HG03571 (cell line): ENCODE data around the gene FBN2.
"Not testable (repeated sequence)": the region's sequence is repeated elsewhere in the genome, so short reads cannot be mapped to it uniquely, and the experiment has no call there.

Experiments used
- ATAC-seq: cut with Tn5 transposase; IDR thresholded peaks from one replicate; pipeline ENCODE4 v1.9.1; 2021; ENCODE audit not compliant: unreplicated experiment

Gene FBN2

DNA sequence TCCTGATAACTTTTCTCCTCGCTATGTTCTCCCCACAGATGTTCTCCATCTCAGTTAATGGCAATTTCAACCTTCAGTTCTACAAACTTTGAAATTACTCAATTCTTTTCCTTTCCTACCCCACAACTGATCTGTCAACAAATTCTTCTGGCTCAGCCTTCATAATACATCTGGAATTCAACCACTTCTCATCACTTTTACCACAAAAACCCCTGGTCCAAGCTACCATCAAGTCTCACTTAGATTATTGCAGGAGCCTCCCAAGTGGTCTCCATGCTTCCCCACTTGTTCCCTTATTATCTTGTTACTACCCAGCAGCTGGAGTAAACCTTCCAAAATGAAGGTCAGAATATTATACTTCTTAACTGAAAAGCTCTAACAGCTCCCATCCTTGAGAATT is 110.1 kb downstream of the FBN2 start:
- no peak for ATAC-seq

- peak; percentile 59 for ATAC-seq
Observed at GRCh38 chr5:128426090-128426534, 111.9 kb downstream of the FBN2 start.

GRCh38 chr5:128424646-128425045 is 113.4 kb downstream of the FBN2 start:
- no peak for ATAC-seq

GRCh38 chr5:128422612-128423011 is 115.4 kb downstream of the FBN2 start:
- no peak for ATAC-seq

DNA sequence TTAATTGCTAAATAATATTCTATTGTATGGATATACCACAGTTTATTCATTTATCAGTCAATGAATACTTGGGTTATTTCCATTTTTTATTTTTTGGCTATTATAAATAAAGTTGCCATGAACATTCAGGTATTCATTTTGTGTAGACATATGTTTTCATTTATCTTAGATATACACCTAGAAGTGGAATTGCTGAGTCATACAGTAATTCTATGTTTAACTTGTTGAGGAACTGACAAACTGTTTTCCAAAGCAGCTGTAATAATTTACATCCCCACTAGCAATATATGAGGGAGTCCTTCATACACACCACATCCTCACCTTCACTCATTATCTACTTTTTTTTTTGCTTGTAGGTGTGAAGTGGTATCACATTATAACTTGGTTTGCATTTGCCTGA is 123.6 kb downstream of the FBN2 start:
- ATAC-seq = no peak

DNA sequence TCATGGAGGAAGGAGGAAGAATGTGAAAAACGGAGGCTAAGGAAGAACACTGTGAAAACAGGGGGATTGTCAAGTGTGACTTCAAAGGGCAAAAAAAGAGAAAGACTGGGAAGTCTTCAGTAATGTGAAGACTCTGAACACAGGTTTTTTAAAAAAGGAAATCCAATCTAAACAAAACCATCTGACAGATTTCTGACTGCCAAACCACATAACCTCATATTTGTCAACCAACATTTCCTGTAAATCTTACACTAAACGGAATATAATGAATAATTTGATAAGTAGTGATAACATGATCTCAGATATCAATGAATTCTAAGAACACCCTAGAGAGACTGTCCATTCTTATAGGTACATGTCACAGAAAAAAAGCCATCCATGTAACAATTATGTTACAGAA is 124.7 kb downstream of the FBN2 start:
- ATAC-seq = no peak

- no peak for ATAC-seq
Observed at GRCh38 chr5:128412145-128412930, 125.7 kb downstream of the FBN2 start.

GRCh38 chr5:128409166-128409800 is 128.8 kb downstream of the FBN2 start:
- ATAC-seq = no peak

DNA sequence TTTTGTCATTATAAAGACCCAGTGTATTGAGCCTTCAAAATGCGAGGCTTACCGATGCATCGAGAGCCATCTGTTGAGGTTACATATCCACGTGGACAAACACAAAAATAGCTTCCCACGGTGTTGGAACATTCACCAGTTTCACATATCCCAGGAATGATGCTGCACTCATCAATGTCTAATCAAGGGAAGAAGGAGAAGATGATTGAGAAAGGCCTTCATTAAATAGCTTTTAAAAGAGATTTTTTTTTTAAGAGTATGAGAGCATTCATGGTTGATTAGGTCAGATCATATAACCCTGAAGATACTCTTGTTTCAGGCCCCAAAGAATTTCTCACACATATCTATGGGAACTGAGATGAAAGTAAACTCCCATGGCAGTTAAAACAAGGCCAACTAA is 129.4 kb downstream of the FBN2 start:
- ATAC-seq = no peak

DNA sequence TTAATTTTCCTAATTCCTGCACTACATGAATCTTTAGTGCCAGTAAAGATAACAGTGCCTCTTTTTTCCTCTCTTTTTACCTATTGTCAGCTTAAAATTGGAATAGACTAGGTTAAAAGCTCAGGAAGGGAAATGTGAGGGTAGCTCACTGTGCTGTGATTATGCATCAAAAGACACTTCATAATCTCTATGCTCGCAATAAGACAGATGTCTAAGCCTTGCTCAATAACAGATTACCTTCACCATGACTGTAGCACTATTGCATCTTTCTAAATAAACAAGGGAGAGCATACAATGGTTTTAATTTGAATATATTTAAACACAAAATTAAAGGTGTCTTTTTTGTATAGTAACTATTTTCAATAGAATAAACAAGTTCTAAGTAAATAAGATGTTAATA is 130.1 kb downstream of the FBN2 start:
- ATAC-seq = no peak

DNA sequence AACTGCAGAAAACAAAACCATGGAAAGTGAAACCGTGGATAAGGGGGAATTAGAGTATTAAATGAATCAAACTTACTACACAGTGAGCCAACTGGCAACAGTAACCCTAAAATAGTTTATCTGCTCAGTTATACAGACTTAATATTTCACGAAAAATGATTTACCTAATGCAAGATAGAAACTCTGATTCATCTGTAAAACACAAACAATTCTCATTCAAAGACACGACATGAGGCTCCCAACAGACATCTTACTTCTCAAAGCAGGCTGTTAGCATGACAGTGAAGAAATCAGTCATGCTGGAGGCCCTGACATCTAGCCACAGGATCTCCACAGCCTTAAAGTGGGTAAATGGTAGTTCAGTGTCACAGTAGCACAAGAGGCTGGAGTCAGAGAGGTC is 131.2 kb downstream of the FBN2 start:
- ATAC-seq = no peak

GRCh38 chr5:128405159-128405558 is 132.9 kb downstream of the FBN2 start:
- ATAC-seq = no peak

- ATAC-seq = no peak
Observed at GRCh38 chr5:128403333-128403732, 134.7 kb downstream of the FBN2 start.

DNA sequence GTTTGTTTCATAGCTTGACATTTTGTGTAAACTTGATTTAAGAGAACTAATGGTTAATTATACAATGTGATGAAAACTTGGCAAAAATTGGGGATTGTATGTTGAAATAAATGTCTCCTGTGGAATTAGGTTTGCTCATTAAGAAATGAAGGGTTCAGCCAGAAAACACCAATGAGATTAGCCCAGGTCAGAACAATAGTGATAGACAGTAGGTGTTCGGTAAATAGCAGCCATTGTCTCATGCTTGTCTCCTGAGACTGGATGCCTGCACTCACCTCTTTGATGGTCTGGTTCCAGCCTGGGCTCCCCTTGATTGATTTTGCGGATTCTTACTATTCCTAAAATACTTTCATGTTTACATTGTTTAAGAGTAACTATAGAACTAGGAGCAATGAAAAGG is 135.5 kb downstream of the FBN2 start:
- no peak for ATAC-seq

GRCh38 chr5:128400766-128401165 is 137.3 kb downstream of the FBN2 start:
- not testable (repeated sequence) for ATAC-seq

- ATAC-seq = no peak
Observed at GRCh38 chr5:128399111-128399510, 138.9 kb downstream of the FBN2 start.

GRCh38 chr5:128397876-128398275 is 140.2 kb downstream of the FBN2 start:
- no peak for ATAC-seq

- ATAC-seq = no peak
Observed at GRCh38 chr5:128395073-128395472, 143.0 kb downstream of the FBN2 start.

GRCh38 chr5:128384068-128384467 is 154.0 kb downstream of the FBN2 start:
- no peak for ATAC-seq

DNA sequence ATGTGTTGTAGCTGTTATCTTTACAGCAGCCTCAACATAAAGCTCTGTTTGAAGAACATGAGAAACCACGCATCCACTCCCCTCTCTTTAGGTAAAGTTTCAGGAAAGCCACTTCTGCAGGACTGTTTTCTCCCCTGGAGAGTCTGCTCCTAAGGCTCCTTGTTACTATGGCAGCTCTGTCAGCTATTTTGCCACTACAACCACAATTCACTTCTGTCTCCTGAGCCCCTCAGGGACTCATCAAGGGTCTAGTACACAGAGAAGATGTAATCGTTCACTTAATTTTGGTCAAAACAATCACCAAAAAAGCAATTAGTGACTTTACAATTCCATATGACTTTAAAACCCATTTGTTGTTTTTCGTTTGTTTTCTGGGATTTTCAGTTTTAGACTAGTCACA is 157.7 kb downstream of the FBN2 start:
- ATAC-seq = no peak

DNA sequence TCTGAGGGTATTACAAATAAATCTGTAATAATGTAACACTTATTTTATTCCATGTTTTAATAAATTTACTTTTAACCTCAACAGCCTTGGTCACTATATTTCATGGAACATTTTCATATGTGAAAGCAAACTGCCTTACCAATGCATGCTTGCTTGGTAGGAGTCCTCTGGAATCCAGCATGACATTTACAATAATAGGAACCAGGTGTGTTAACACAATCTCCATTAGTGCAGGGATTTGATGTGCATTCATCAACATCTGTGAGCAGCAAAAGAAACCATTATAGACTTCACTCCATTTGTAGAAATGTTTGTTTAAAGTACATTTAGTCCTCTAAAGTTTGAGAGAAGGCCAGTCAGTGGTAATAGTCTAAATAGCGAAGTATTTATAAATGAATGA is 159.4 kb downstream of the FBN2 start:
- no peak for ATAC-seq

DNA sequence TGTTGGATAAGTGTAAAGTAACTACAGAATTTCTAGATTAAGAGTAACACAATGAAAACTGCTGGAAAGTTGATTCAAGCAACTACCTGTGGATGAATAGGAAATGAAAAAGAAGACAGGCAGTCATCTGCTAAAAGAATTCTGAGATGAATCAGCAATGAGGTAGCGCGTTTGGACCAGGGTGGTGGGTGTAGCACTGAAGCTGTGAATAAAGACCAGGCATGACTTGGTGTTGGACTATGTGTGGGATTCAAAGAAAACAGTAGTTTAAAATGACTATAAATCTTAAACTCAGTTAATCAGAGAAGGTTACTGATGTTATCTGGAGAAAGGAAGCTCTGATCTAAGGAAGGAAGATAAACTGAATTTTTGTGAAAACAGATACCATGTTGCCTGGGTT is 159.8 kb downstream of the FBN2 start:
- ATAC-seq = no peak

GRCh38 chr5:128376577-128376976 is 161.5 kb downstream of the FBN2 start:
- no peak for ATAC-seq
